IMR-90 (cell line): Measurements from ENCODE around the gene PRKCA. TPM values are rescaled to one million over a fixed set of nuclear protein-coding genes. Genes with fewer than 3 reads are reported as not detected.

ENCODE experiments used
- ATAC-seq: fragments of 200-7000 bp; cut with Tn5 transposase; 2 replicates; pipeline ENCODE4 v1.9.1; 2020; ENCODE audit warnings: low read depth, mild to moderate bottlenecking, moderate library complexity
- BruUV-seq: library from RNA; stranded (reverse); fragments of 400-500 nt; replicated peaks from 2 replicates; lab custom pipeline; 2021; lab: Mats Ljungman, UMichigan
- CTCF ChIA-PET: fragments of 300-600 bp; formaldehyde crosslinking; extraction: SDS; loops from one replicate; lab custom pipeline; 2021; ENCODE audit warnings: antibody characterized with exemption; lab: Yijun Ruan, JAX
- POLR2A ChIA-PET: fragments of 300-600 bp; sonication (Branson Sonifier 250); formaldehyde crosslinking; loops from one replicate; lab custom pipeline; 2022; ENCODE audit warnings: antibody characterized with exemption; ENCODE audit not compliant: unreplicated experiment; lab: Charles Lee
- DNase-seq: peaks from one replicate; pipeline ENCODE4 v3.0.0; 2013
- H2AFZ ChIP-seq: replicated peaks from 2 replicates; pipeline ENCODE3; 2013; ENCODE audit warnings: low read length, mild to moderate bottlenecking; ENCODE audit not compliant: poor library complexity
- H2AK5ac ChIP-seq: 2 replicates; pipeline ENCODE4 v1.6.1; 2013; ENCODE audit warnings: low read depth, low read length, inconsistent platforms
- H2AK9ac ChIP-seq: replicated peaks from 2 replicates; pipeline ENCODE3; 2013; ENCODE audit warnings: mild to moderate bottlenecking, low read depth, low read length, moderate library complexity; ENCODE audit not compliant: poor library complexity
- H2BK120ac ChIP-seq: 2 replicates; pipeline ENCODE4 v1.6.1; 2013; ENCODE audit warnings: low read depth, low read length, inconsistent platforms
- H2BK15ac ChIP-seq: 3 replicates; pipeline ENCODE4 v1.6.1; 2013; ENCODE audit warnings: low read depth, low read length, inconsistent platforms
- H2BK20ac ChIP-seq: 2 replicates; pipeline ENCODE4 v1.6.1; 2013; ENCODE audit warnings: low read depth, mild to moderate bottlenecking, inconsistent platforms, low read length, moderate library complexity
- H2BK5ac ChIP-seq: 2 replicates; pipeline ENCODE4 v1.6.1; 2013; ENCODE audit warnings: mild to moderate bottlenecking, low read depth, low read length, inconsistent platforms; ENCODE audit not compliant: poor library complexity, severe bottlenecking
- H3K14ac ChIP-seq: replicated peaks from 2 replicates; pipeline ENCODE4 v1.6.1; 2013; ENCODE audit warnings: low read depth, low read length, inconsistent platforms
- H3K18ac ChIP-seq: 2 replicates; pipeline ENCODE4 v1.6.1; 2013; ENCODE audit warnings: low read depth, low read length, control low read depth
- H3K23ac ChIP-seq: 2 replicates; pipeline ENCODE4 v1.6.1; 2013; ENCODE audit warnings: low read depth, low read length, inconsistent platforms
- H3K27ac ChIP-seq: 2 replicates; pipeline ENCODE4 v1.5.1; 2013; ENCODE audit warnings: mild to moderate bottlenecking, control low read depth, low read length; ENCODE audit not compliant: insufficient read depth
- H3K27me3 ChIP-seq: 2 replicates; pipeline ENCODE4 v1.6.1; 2013; ENCODE audit warnings: low read length; ENCODE audit not compliant: control insufficient read depth, insufficient read depth
- H3K36me3 ChIP-seq: 2 replicates; pipeline ENCODE4 v1.6.1; 2013; ENCODE audit warnings: low read length, mixed read lengths; ENCODE audit not compliant: control insufficient read depth, insufficient read depth
- H3K4ac ChIP-seq: 2 replicates; pipeline ENCODE4 v1.6.1; 2013; ENCODE audit warnings: low read depth, low read length, inconsistent platforms
- H3K4me1 ChIP-seq: 2 replicates; pipeline ENCODE4 v1.6.1; 2013; ENCODE audit warnings: low read length, mixed read lengths; ENCODE audit not compliant: control insufficient read depth, insufficient read depth
- H3K4me2 ChIP-seq: 2 replicates; pipeline ENCODE4 v1.6.1; 2013; ENCODE audit warnings: low read depth, mild to moderate bottlenecking, control low read depth, low read length, moderate library complexity
- H3K4me3 ChIP-seq: 2 replicates; pipeline ENCODE4 v1.5.1; 2013; ENCODE audit warnings: low read depth, mild to moderate bottlenecking, control low read depth, low read length, moderate library complexity; ENCODE audit not compliant: insufficient read depth
- H3K56ac ChIP-seq: 2 replicates; pipeline ENCODE4 v1.6.1; 2013; ENCODE audit warnings: low read length, inconsistent platforms; ENCODE audit not compliant: insufficient read depth; ENCODE audit errors: extremely low read depth
- H3K79me1 ChIP-seq, 2 experiments: 2 replicates each; pipeline ENCODE4 v1.6.1; 2013; ENCODE audit warnings: low read length in 2 of 2, inconsistent platforms in 1 of 2, low read depth in 1 of 2
- H3K9ac ChIP-seq: 2 replicates; pipeline ENCODE4 v1.6.1; 2013; ENCODE audit warnings: low read depth, low read length, control low read depth
- H3K9me1 ChIP-seq: 2 replicates; pipeline ENCODE4 v1.6.1; 2013; ENCODE audit warnings: low read length, inconsistent platforms; ENCODE audit not compliant: insufficient read depth
- H3K9me3 ChIP-seq: 2 replicates; pipeline ENCODE4 v1.6.1; 2013; ENCODE audit warnings: low read length; ENCODE audit not compliant: control insufficient read depth, insufficient read depth
- H4K20me1 ChIP-seq: 2 replicates; pipeline ENCODE4 v1.6.1; 2013; ENCODE audit warnings: low read length, inconsistent platforms; ENCODE audit not compliant: insufficient read depth
- H4K5ac ChIP-seq: 2 replicates; pipeline ENCODE4 v1.6.1; 2013; ENCODE audit warnings: mild to moderate bottlenecking, low read depth, low read length, control low read depth
- H4K8ac ChIP-seq, 2 experiments: 2 replicates each; pipeline ENCODE4 v1.6.1; 2013; ENCODE audit warnings: low read depth in 2 of 2, low read length in 2 of 2, control low read depth in 1 of 2, inconsistent platforms in 1 of 2
- H4K91ac ChIP-seq: 2 replicates; pipeline ENCODE4 v1.6.1; 2013; ENCODE audit warnings: low read depth, low read length, inconsistent platforms; ENCODE audit not compliant: insufficient read depth
- BHLHE40 ChIP-seq: fragments of 150-350 bp; IDR thresholded peaks from 2 replicates; pipeline ENCODE4 v1.6.1; 2016; ENCODE audit warnings: mild to moderate bottlenecking, low read depth, low read length
- FOS ChIP-seq: fragments of 150-350 bp; IDR thresholded peaks from 2 replicates; pipeline ENCODE4 v1.6.1; 2016; ENCODE audit warnings: low read depth, low read length
- MAFK ChIP-seq: IDR thresholded peaks from 2 replicates; pipeline ENCODE4 v1.6.1; 2012; ENCODE audit warnings: low read depth, low read length, improper control_type of control experiment
- SMC3 ChIP-seq: fragments of 150-350 bp; IDR thresholded peaks from 2 replicates; pipeline ENCODE4 v1.6.1; 2016; ENCODE audit warnings: low read depth, mild to moderate bottlenecking, antibody characterized with exemption, low read length, moderate library complexity
- WGBS, 2 experiments: methylation state at CpG; one replicate each; pipeline versions ENCODE4 v1.1.5 to v1.1.7; 2013; ENCODE audit warnings: missing lambda C conversion rate in 2 of 2; ENCODE audit not compliant: insufficient read length in 1 of 2; ENCODE audit errors: extremely low coverage in 2 of 2; 5-methylcytosine and 5-hydroxymethylcytosine counted together
- dilution Hi-C: fragments of 300-500 bp; cut with HindIII; formaldehyde crosslinking; loops from one replicate; pipeline ENCODE4 v1.14.3; 2018; ENCODE audit warnings: low sequenced_read_pairs; ENCODE audit not compliant: unreplicated experiment
- in situ Hi-C: fragments of 300-500 bp; cut with MboI; formaldehyde crosslinking; loops from 3 replicates; pipeline ENCODE4 v1.14.3; 2019; ENCODE audit warnings: low sequenced_read_pairs, inconsistent platforms, mixed read lengths
- intact Hi-C: fragments of 100-400 bp; cut with micrococcal nuclease; formaldehyde crosslinking; loops from 2 replicates; pipeline ENCODE4 v1.10.0; 2022
- polyA plus RNA-seq, 3 experiments: library from polyadenylated mRNA; depleted of rRNA; stranded (reverse); fragments of >200 nt; gene quantifications; 2 replicates each; pipeline ENCODE4 v1.2.3, GENCODE V29; 2012; ENCODE audit warnings: low replicate concordance in 1 of 3
- total RNA-seq: library from RNA; depleted of rRNA; stranded (reverse); fragments of >200 nt; gene quantifications from 2 replicates; pipeline ENCODE4 v1.2.3, GENCODE V29; 2012
- TF ChIP-seq, protein P1 (sequence below): conservative IDR thresholded peaks from 2 replicates; pipeline ENCODE4 v1.5.1; 2012; ENCODE audit warnings: mild to moderate bottlenecking, low read depth, low read length, improper control_type of control experiment

The PRKCA gene
- total and polyA plus RNA-seq, 2 of the 4 experiments (the other 2 are of a cell fraction) = 31.0 to 46.0 TPM

GRCh38 chr17:66514227-66514806, 211.9 kb downstream of the PRKCA start:
- no peak overlapping the region for H2BK20ac ChIP-seq
- no peak overlapping the region for H4K91ac ChIP-seq
- H4K20me1 ChIP-seq = peaks cover 3% of the 10 kb centered on the region
- in situ Hi-C loops (no loop called here), intact Hi-C loops (no loop called here), dilution Hi-C loops (no loop called here)
- no TSS peak for BruUV-seq
- H2AK5ac ChIP-seq = 0 out of 2 replicates have a peak overlapping the region, but pooled peaks have one; percentile 23
- peaks cover 8% of the 10 kb centered on the region for H3K4me1 ChIP-seq
- DNase-seq = peak; percentile 81
- no peak overlapping the region for H2AK9ac ChIP-seq
- 0 out of 2 replicates have a peak overlapping the region, but pooled peaks have one; percentile 17 for H3K23ac ChIP-seq
- TF ChIP-seq, protein P1, sequence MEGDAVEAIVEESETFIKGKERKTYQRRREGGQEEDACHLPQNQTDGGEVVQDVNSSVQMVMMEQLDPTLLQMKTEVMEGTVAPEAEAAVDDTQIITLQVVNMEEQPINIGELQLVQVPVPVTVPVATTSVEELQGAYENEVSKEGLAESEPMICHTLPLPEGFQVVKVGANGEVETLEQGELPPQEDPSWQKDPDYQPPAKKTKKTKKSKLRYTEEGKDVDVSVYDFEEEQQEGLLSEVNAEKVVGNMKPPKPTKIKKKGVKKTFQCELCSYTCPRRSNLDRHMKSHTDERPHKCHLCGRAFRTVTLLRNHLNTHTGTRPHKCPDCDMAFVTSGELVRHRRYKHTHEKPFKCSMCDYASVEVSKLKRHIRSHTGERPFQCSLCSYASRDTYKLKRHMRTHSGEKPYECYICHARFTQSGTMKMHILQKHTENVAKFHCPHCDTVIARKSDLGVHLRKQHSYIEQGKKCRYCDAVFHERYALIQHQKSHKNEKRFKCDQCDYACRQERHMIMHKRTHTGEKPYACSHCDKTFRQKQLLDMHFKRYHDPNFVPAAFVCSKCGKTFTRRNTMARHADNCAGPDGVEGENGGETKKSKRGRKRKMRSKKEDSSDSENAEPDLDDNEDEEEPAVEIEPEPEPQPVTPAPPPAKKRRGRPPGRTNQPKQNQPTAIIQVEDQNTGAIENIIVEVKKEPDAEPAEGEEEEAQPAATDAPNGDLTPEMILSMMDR = no peak
- 0 out of 2 replicates have a peak, but pooled peaks have one; percentile 3 for TF ChIP-seq SMC3
- peak; percentile 56; the same call in 1 of the 2 replicates for TF ChIP-seq MAFK
- TF ChIP-seq BHLHE40 = peak; percentile 81
- no peak for TF ChIP-seq FOS
- no peak overlapping the region for H3K56ac ChIP-seq
- no peak overlapping the region; the same call in 1 of the 2 replicates for H4K5ac ChIP-seq
- no peak overlapping the region for H2BK5ac ChIP-seq
- H2BK120ac ChIP-seq = peak overlapping the region; percentile 18; the same call in 1 of the 2 replicates
- no peak overlapping the region for H3K4ac ChIP-seq
- no peak overlapping the region; the same call in 1 of the 2 replicates for H3K14ac ChIP-seq
- ATAC-seq = peak; percentile 57
- H4K8ac ChIP-seq = peak overlapping the region in 1 of 2 experiments; percentile 27; a peak in 1 of 4 replicates
- no peaks in the 10 kb centered on the region for H3K9me3 ChIP-seq
- H3K27me3 ChIP-seq = no peaks in the 10 kb centered on the region
- H3K79me1 ChIP-seq = peaks cover 31 to 74% of the 10 kb centered on the region in 2 experiments; a peak in 3 of 4 replicates
- no peak overlapping the region for H2AFZ ChIP-seq
- POLR2A ChIA-PET = no interaction called here
- no peak overlapping the region for H3K4me3 ChIP-seq
- no peak overlapping the region for H3K4me2 ChIP-seq
- H3K27ac ChIP-seq = no peak overlapping the region
- CTCF ChIA-PET = no interaction called here
- no peak overlapping the region for H3K9ac ChIP-seq
- no CpG with 5 or more reads among the region's 11 CpGs for WGBS, 2 experiments
- no peak overlapping the region for H2BK15ac ChIP-seq
- H3K18ac ChIP-seq = no peak overlapping the region; the same call in 1 of the 2 replicates
- H3K9me1 ChIP-seq = peaks cover 10% of the 10 kb centered on the region
- peaks cover 3% of the 10 kb centered on the region; the same call in 1 of the 2 replicates for H3K36me3 ChIP-seq
